GM10847 (cell line): ENCODE measurements around the gene MRTFB.

Experiments
- POLR2A ChIP-seq: IDR thresholded peaks from 2 replicates; pipeline ENCODE4 v1.6.1; 2011; ENCODE audit not compliant: insufficient read length; ENCODE audit errors: extremely low read depth

MRTFB gene

GRCh38 chr16:14286368-14287230 is 215.5 kb downstream of the MRTFB start:
- TF ChIP-seq POLR2A, result no peak

DNA sequence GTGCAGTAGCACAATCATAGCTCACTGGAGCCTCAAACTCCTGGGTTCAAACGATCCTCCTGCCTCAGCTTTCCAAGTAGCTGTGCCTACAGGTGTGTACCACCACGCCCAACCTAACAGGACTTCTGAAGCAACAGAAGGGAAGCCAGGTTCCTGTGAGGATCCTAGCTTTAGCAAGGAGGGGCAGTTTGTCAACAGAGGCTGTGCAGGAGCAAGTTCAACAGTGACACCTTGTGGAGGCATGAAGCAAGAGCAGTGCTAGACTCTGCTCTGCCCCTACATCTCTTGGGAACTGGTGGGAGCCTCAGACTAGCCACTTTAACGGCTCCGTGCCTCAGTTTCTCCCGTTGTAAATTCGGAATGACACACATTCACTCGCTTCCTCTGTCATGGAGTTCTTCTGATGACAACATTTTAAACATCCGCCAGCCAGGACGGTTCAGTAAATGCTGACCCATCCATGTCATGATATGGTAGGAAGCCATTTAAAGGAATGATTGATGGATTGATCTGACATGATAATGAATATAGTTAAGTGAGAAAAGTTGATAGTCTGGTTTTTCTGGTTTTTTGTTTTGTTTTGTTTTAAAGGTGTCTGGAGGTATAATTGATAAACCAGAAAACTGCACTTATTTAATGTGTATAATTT is 218.7 kb downstream of the MRTFB start:
- no peak for TF ChIP-seq POLR2A

GRCh38 chr16:14291286-14291685 is 220.2 kb downstream of the MRTFB start:
- TF ChIP-seq POLR2A, result no peak

GRCh38 chr16:14292051-14292825 is 221.1 kb downstream of the MRTFB start:
- TF ChIP-seq POLR2A, result no peak

- TF ChIP-seq POLR2A, result no peak
These were observed 225.5 kb downstream of the MRTFB start for GRCh38 chr16:14296663-14297062.

- no peak for TF ChIP-seq POLR2A
These were observed 227.4 kb downstream of the MRTFB start for GRCh38 chr16:14298374-14299122.

GRCh38 chr16:14300705-14301168 is 229.6 kb downstream of the MRTFB start:
- no peak for TF ChIP-seq POLR2A

DNA sequence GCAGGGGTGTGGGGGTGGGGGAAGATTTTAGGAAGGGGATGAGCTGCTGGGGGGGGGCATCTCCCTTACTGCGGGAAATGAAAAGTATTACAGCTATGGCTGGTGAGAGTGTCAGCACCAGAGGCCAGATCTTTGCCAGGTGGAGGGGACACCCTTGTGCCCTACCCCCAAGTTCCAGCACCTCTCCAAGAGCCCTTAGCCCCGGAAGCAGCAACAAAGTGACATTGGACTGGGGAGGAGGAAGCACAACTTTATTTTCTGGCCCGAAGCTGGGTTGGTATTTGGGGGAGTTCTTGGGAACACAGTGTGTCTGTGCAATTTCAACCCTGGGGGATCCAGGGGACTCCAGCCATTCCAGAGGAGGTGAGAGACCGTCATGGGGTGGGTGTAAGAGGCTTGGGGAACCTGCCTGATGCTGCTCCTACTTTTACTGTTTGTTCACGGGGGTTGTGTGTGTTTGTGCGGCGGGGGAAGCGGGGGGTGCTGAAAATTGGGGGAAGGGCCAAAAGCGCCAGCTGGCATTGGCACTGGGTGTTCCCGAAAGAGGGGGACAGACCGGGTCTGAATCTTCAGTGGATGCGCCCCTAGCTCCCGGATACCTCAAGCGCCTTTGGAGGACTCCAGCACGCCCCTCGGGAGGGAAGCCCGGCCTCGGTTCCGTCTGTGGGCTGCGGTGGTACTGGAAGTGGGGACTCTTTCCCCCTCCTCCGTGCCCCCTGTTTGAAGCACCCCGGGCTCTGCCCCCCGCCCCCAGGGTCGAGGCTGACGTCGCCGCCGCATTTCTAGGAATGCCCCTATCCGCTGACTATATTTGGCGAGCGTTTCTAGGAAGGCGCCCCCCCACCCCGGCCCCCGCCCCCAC is 230.3 kb downstream of the MRTFB start:
- no peak for TF ChIP-seq POLR2A

GRCh38 chr16:14302031-14302398 is 230.9 kb downstream of the MRTFB start:
- TF ChIP-seq POLR2A, result peak; percentile 23

DNA sequence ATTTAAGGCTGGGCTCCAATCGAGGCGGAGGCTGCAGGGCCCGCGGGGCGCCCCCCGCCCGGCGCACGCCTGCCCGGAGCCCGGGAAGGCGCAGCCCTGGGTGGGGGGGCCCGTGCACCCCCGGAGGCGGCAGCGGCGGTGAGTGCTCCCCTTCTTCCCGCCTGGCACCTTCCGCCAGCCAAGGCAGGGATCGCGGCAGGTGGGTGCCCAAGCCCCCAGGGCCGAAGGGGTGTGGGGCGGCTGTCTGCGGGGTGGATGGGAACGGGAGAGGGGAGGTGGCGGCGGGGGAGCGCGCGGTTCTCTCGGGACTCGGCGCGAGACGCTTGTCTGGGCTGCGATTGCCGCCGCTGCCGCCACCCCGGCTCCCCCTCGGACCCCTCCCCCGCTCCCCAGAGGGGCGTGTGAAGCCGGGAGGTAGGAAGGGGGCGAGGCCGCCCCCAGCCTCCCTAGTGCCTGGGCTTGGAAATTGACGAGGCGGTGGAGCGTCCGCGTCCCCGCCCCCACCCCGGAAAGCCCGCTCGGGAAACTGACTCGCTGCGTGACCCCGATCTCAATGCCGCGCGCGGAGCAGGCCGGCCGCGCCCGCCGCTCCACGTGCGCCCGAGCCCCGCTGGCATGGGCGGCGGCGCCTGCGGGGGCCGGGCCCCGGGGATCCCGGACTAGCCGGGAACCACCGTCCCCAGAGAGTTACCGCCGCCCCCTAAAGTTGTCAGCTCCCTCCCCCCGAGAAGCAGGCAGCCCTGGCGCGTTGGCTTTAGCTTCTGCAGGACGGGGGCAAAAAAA is 231.5 kb downstream of the MRTFB start:
- no peak for TF ChIP-seq POLR2A

DNA sequence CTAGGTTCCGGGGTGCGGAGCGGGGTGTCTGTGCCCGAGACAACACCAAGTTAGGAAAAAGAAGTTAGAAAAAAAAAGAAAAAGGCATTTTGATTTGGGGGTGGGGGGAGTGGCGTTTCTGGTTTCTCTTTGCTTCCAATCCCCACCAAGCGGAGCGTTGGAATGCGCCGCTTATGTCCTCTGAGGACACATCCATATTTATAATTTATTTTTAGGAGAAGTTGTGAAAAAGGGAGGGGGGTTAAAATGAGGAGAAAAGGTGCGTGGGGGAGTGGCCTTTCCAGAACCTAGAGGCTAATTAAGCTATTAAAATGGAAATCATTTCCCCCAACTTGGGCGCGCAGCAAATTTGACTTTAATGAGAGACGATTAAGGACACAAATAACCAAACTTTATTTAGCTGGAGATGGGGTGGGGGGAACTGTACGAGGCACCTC is 232.1 kb downstream of the MRTFB start:
- TF ChIP-seq POLR2A, result no peak

DNA sequence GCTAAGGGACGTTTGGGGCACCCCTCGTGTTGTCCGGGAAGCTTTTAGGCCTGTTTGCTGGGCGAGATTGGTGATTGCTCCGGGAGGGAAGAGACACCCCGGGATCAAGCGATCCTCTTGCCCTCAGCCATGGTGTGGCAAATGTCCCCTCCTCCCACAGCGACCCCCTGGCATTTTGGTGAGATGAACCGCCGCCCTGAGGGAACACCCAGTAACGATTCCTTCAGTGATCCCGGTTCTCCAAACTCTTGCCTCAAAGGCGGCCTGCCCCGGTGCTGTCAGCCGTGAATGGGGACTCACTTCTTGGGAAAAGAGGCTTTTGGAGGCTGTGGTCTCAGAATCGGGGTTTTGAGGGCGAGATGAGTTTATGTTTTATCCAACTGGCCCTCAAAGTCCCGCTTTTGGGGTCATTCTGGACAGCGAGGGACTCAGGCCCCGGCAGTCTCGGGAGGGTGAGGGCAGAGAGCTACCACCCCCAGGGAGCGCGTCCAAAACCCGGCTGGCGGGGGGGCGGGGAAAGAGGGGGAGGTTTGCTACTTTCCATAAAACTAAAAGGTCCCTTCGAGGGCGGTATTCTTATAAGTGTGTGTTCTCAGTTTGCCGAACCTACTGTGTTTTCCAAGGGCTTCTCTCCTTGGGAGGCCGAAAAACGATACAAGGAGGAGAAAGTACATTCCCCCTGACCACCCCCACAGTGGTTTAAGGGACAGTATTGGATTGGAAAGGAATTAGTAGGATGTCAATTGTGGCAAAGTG is 232.7 kb downstream of the MRTFB start:
- TF ChIP-seq POLR2A, result no peak
